Prostate gland (tissue), 2 donors: ENCODE measurements around the gene IGF2. TPM values are rescaled to one million over a fixed set of nuclear protein-coding genes. Genes with fewer than 3 reads are reported as not detected.

Experiments
- DNase-seq: peaks from one replicate; pipeline ENCODE4 v3.0.0-alpha.2; 2019; ENCODE audit warnings: low spot score
- H3K27ac ChIP-seq, 2 donors: fragments of 200-600 bp; sonication (generic); 2 replicates each; pipeline ENCODE4 v1.5.1; 2017 to 2019
- H3K27me3 ChIP-seq: fragments of 200-600 bp; sonication (generic); replicated peaks from 2 replicates; pipeline ENCODE4 v1.5.1; 2019; ENCODE audit not compliant: insufficient read depth
- H3K36me3 ChIP-seq, 2 donors: fragments of 200-600 bp; sonication (generic); 1 replicate in 1 of 2; 2 replicates in 1 of 2; pipeline versions ENCODE4 v1.5.1 to v1.8.1; 2017 to 2019
- H3K4me1 ChIP-seq: fragments of 200-600 bp; sonication (generic); replicated peaks from 2 replicates; pipeline ENCODE4 v1.5.1; 2019
- H3K4me3 ChIP-seq, 2 donors: fragments of 200-600 bp; sonication (generic); 2 replicates each; pipeline ENCODE4 v1.5.1; 2017 to 2019
- H3K9me3 ChIP-seq: fragments of 200-600 bp; sonication (generic); 2 replicates; pipeline ENCODE4 v1.5.1; 2017
- CTCF ChIP-seq, 4 experiments: fragments of 200-600 bp in 2 of 4; fragments of 450-650 bp in 2 of 4; sonication (generic) in 2 of 4; IDR thresholded peaks; 1 replicate in 3 of 4; 2 replicates in 1 of 4; pipeline ENCODE4 v1.5.1; 2016 to 2019; ENCODE audit warnings: antibody characterized with exemption in 4 of 4, mild to moderate bottlenecking in 2 of 4, moderate library complexity in 2 of 4
- POLR2A ChIP-seq: fragments of 450-650 bp; IDR thresholded peaks from one replicate; pipeline ENCODE4 v1.6.1; 2016; ENCODE audit warnings: antibody characterized with exemption, mild to moderate bottlenecking
- POLR2AphosphoS5 ChIP-seq: sonication (generic); formaldehyde crosslinking; IDR thresholded peaks from one replicate; pipeline ENCODE4 v1.6.1; 2017; ENCODE audit warnings: antibody characterized with exemption
- WGBS: methylation state at CpG from one replicate; pipeline ENCODE4 v1.1.5; 2018; 5-methylcytosine and 5-hydroxymethylcytosine counted together
- intact Hi-C: fragments of 100-400 bp; cut with DNase I; formaldehyde crosslinking; loops from one replicate; pipeline ENCODE4 v1.14.2; 2022
- total RNA-seq, 2 donors: library from RNA; depleted of rRNA; stranded (reverse); fragments of >200 nt; gene quantifications; one replicate each; pipeline ENCODE4 v1.1.0, GENCODE V29; 2016

Gene IGF2
- total RNA-seq, 2 donors from 2014 or later = 4.1 to 80.7 TPM

- no peak overlapping the region for H3K4me3 ChIP-seq
- no peak for DNase-seq
- intact Hi-C loops = no loop called here
- TF ChIP-seq POLR2A (no peak), POLR2AphosphoS5 (no peak), CTCF (IDR thresholded peaks at IDR 0.05) (no peak)
- no peak overlapping the region for H3K27ac ChIP-seq
- WGBS = 72% methylated on average over 28 of the region's 33 CpGs
- H3K4me1 ChIP-seq = peaks cover 6% of the 10 kb centered on the region
- peaks cover 14% of the 10 kb centered on the region for H3K27me3 ChIP-seq
- no peaks in the 10 kb centered on the region for H3K36me3 ChIP-seq
- H3K9me3 ChIP-seq = no peaks in the 10 kb centered on the region
Observed at GRCh38 chr11:2133241-2134021, 5.8 kb downstream of the IGF2 start.

GRCh38 chr11:2132874-2133240 lies 6.3 kb downstream of the IGF2 start:
- 41% methylated on average over 23 of the region's 24 CpGs for WGBS
- intact Hi-C loops = no loop called here
- Histone ChIP-seq H3K27me3 (peaks cover 14% of the 10 kb centered on the region), H3K36me3 (no peaks in the 10 kb centered on the region), H3K4me1 (peaks cover 6% of the 10 kb centered on the region), H3K27ac (no peak overlapping the region), H3K9me3 (no peaks in the 10 kb centered on the region), H3K4me3 (no peak overlapping the region)
- TF ChIP-seq POLR2AphosphoS5 (no peak), POLR2A (no peak), CTCF (IDR thresholded peaks at IDR 0.05) (no peak)
- no peak for DNase-seq

GRCh38 chr11:2132246-2132645 lies 6.9 kb downstream of the IGF2 start:
- Histone ChIP-seq H3K4me1 (no peaks in the 10 kb centered on the region), H3K27ac (no peak overlapping the region), H3K4me3 (no peak overlapping the region), H3K36me3 (no peaks in the 10 kb centered on the region), H3K27me3 (peaks cover 12% of the 10 kb centered on the region), H3K9me3 (no peaks in the 10 kb centered on the region)
- no peak for DNase-seq
- TF ChIP-seq CTCF (IDR thresholded peaks at IDR 0.05) = no peak
- TF ChIP-seq POLR2A = no peak
- no peak for TF ChIP-seq POLR2AphosphoS5
- intact Hi-C loops = no loop called here
- WGBS = 67% methylated on average over 6 of the region's 6 CpGs

- WGBS = 88% methylated on average over 28 of the region's 28 CpGs
- no peak overlapping the region for H3K4me3 ChIP-seq
- no peaks in the 10 kb centered on the region for H3K36me3 ChIP-seq
- H3K27ac ChIP-seq = no peak overlapping the region
- no peaks in the 10 kb centered on the region for H3K4me1 ChIP-seq
- DNase-seq = no peak
- TF ChIP-seq POLR2A = no peak
- no peak for TF ChIP-seq CTCF (IDR thresholded peaks at IDR 0.05)
- TF ChIP-seq POLR2AphosphoS5 = no peak
- intact Hi-C loops = no loop called here
- no peaks in the 10 kb centered on the region for H3K9me3 ChIP-seq
- H3K27me3 ChIP-seq = peaks cover 12% of the 10 kb centered on the region
Observed at GRCh38 chr11:2131371-2132236, 7.6 kb downstream of the IGF2 start.
